Measurements from ENCODE around the gene PEX19.

The PEX19 gene

GRCh38 chr1:160282807-160283206, 2.1 kb downstream of the PEX19 start:
- no peak for DNase-seq (ENCODE audit: low read depth in 1 of 2, low spot score in 1 of 2)

- DNase-seq (ENCODE audit: low read depth in 1 of 2, low spot score in 1 of 2) = no peak
Observed at GRCh38 chr1:160277987-160278386, 6.9 kb downstream of the PEX19 start.

- no peak for DNase-seq (ENCODE audit: low read depth in 1 of 2, low spot score in 1 of 2)
Observed at GRCh38 chr1:160277330-160277729, 7.6 kb downstream of the PEX19 start.

GRCh38 chr1:160271025-160271424, 13.9 kb downstream of the PEX19 start:
- DNase-seq (ENCODE audit: low read depth in 1 of 2, low spot score in 1 of 2) = no peak

GRCh38 chr1:160267284-160267991, 17.5 kb downstream of the PEX19 start:
- DNase-seq (ENCODE audit: low read depth in 1 of 2, low spot score in 1 of 2) = no peak

GRCh38 chr1:160264795-160265307, 20.1 kb downstream of the PEX19 start:
- no peak for DNase-seq (ENCODE audit: low read depth in 1 of 2, low spot score in 1 of 2)

GRCh38 chr1:160261893-160262794, 22.8 kb downstream of the PEX19 start, which contains the start of gene DCAF8:
DCAF8 (minus strand) TSS chr1:160262549; CDS start chr1:160244008, 18,541 bp downstream.
- DNase-seq (ENCODE audit: low read depth in 1 of 2, low spot score in 1 of 2) = peak; percentile 92 to 94

GRCh38 chr1:160261556-160261892, 23.4 kb downstream of the PEX19 start:
- DNase-seq (ENCODE audit: low read depth in 1 of 2, low spot score in 1 of 2) = peak; percentile 31 to 42

GRCh38 chr1:160260406-160261382, 24.2 kb downstream of the PEX19 start:
- DNase-seq (ENCODE audit: low read depth in 1 of 2, low spot score in 1 of 2) = no peak

GRCh38 chr1:160258177-160258798, 26.6 kb downstream of the PEX19 start:
- DNase-seq (ENCODE audit: low read depth in 1 of 2, low spot score in 1 of 2) = no peak

GRCh38 chr1:160257411-160258015, 27.4 kb downstream of the PEX19 start:
- DNase-seq (ENCODE audit: low read depth in 1 of 2, low spot score in 1 of 2) = no peak

- no peak for DNase-seq (ENCODE audit: low read depth in 1 of 2, low spot score in 1 of 2)
Observed at GRCh38 chr1:160256396-160257046, 28.4 kb downstream of the PEX19 start.

GRCh38 chr1:160255781-160256300, 29.1 kb downstream of the PEX19 start:
- DNase-seq (ENCODE audit: low read depth in 1 of 2, low spot score in 1 of 2) = no peak

GRCh38 chr1:160251687-160252526, 33.0 kb downstream of the PEX19 start:
- DNase-seq (ENCODE audit: low read depth in 1 of 2, low spot score in 1 of 2) = no peak

- no peak for DNase-seq (ENCODE audit: low read depth in 1 of 2, low spot score in 1 of 2)
Observed at GRCh38 chr1:160251011-160251410, 33.9 kb downstream of the PEX19 start.

GRCh38 chr1:160247053-160247452, 37.9 kb downstream of the PEX19 start:
- DNase-seq (ENCODE audit: low read depth in 1 of 2, low spot score in 1 of 2) = no peak

- no peak for DNase-seq (ENCODE audit: low read depth in 1 of 2, low spot score in 1 of 2)
Observed at GRCh38 chr1:160245434-160245833, 39.5 kb downstream of the PEX19 start.

GRCh38 chr1:160244209-160244608, 40.7 kb downstream of the PEX19 start:
- no peak for DNase-seq (ENCODE audit: low read depth in 1 of 2, low spot score in 1 of 2)

Measured in stimulated activated CD4-positive, alpha-beta T cell treated with anti-CD3 and anti-CD28 coated beads, Interleukin-15, amount 100 ng/mL, for 1 hour (primary cell).